Caco-2 (cell line): ENCODE data around the gene NARS2. TPM values are rescaled to one million over a fixed set of nuclear protein-coding genes. Genes with fewer than 3 reads are reported as not detected.
"Not testable (repeated sequence)": the region's sequence is repeated elsewhere in the genome, so short reads cannot be mapped to it uniquely, and the experiment has no call there.

Experiments
- BruUV-seq: library from RNA; stranded (reverse); fragments of 400-500 nt; replicated peaks from 2 replicates; lab custom pipeline; 2021; lab: Mats Ljungman, UMichigan
- CTCF ChIA-PET: fragments of 300-600 bp; sonication (Branson Sonifier 250); formaldehyde crosslinking; loops from one replicate; lab custom pipeline; 2022; ENCODE audit warnings: antibody characterized with exemption; lab: Charles Lee
- POLR2A ChIA-PET: fragments of 300-600 bp; sonication (Branson Sonifier 250); formaldehyde crosslinking; loops from one replicate; lab custom pipeline; 2022; ENCODE audit warnings: antibody characterized with exemption; lab: Charles Lee
- DNase-seq, 2 experiments: peaks; one replicate each; pipeline versions ENCODE4 v3.0.0 to v3.0.0-alpha.2; 2020 to 2022
- H3K27me3 ChIP-seq: replicated peaks from 2 replicates; pipeline ENCODE4 v1.6.0; 2011; ENCODE audit warnings: low read length; ENCODE audit not compliant: control insufficient read depth, insufficient read depth
- H3K36me3 ChIP-seq: 2 replicates; pipeline ENCODE4 v1.5.1; 2011; ENCODE audit warnings: low read length; ENCODE audit not compliant: control insufficient read depth, insufficient read depth
- H3K4me1 ChIP-seq: fragments of 250-450 bp; sonication (Bioruptor Pico); 2 replicates; pipeline ENCODE4 v1.5.1; 2020; ENCODE audit warnings: mild to moderate bottlenecking
- H3K4me3 ChIP-seq: 2 replicates; pipeline ENCODE4 v1.5.1; 2011; ENCODE audit warnings: low read depth, mild to moderate bottlenecking, control low read depth, low read length
- H3K9me3 ChIP-seq: fragments of 250-450 bp; sonication (Bioruptor Pico); 2 replicates; pipeline ENCODE4 v1.5.1; 2020; ENCODE audit warnings: mild to moderate bottlenecking, moderate library complexity
- H3K27ac Mint-ChIP-seq: one replicate; pipeline ENCODE4 v1.8.0; 2022; ENCODE audit warnings: mixed read lengths; ENCODE audit not compliant: unreplicated experiment
- H3K27me3 Mint-ChIP-seq: one replicate; pipeline ENCODE4 v1.8.0; 2022; ENCODE audit warnings: mixed read lengths; ENCODE audit not compliant: insufficient read depth, unreplicated experiment
- H3K36me3 Mint-ChIP-seq: one replicate; pipeline ENCODE4 v1.8.0; 2022; ENCODE audit warnings: mild to moderate bottlenecking, mixed read lengths; ENCODE audit not compliant: insufficient read depth, unreplicated experiment
- H3K4me1 Mint-ChIP-seq: one replicate; pipeline ENCODE4 v1.8.0; 2022; ENCODE audit warnings: low read depth, mixed read lengths; ENCODE audit not compliant: unreplicated experiment
- H3K4me3 Mint-ChIP-seq: one replicate; pipeline ENCODE4 v1.8.0; 2022; ENCODE audit warnings: mild to moderate bottlenecking, moderate library complexity, mixed read lengths; ENCODE audit not compliant: unreplicated experiment
- H3K9me3 Mint-ChIP-seq: one replicate; pipeline ENCODE4 v1.8.0; 2022; ENCODE audit warnings: mixed read lengths; ENCODE audit not compliant: unreplicated experiment
- intact Hi-C: fragments of 100-400 bp; cut with micrococcal nuclease; formaldehyde crosslinking; loops from one replicate; pipeline ENCODE4 v1.10.0; 2022; ENCODE audit not compliant: unreplicated experiment
- total RNA-seq: library from RNA; stranded (reverse); gene quantifications from 2 replicates; pipeline ENCODE4 v1.2.3, GENCODE V29; 2022
- TF ChIP-seq, protein P1 (sequence below), 2 experiments: fragments of 200-600 bp in 1 of 2; IDR thresholded peaks; 1 replicate in 1 of 2; 2 replicates in 1 of 2; pipeline versions ENCODE4 v1.5.1 to v1.8.0; 2011 to 2022; ENCODE audit warnings: antibody characterized with exemption in 1 of 2, control low read depth in 1 of 2, inconsistent platforms in 1 of 2, low read depth in 1 of 2, low read length in 1 of 2, mild to moderate bottlenecking in 1 of 2, moderate library complexity in 1 of 2; ENCODE audit not compliant: insufficient read depth in 1 of 2, severe bottlenecking in 1 of 2, unreplicated experiment in 1 of 2

NARS2 gene
- total RNA-seq, 1 experiment from 2014 or later: 49.3 TPM

DNA sequence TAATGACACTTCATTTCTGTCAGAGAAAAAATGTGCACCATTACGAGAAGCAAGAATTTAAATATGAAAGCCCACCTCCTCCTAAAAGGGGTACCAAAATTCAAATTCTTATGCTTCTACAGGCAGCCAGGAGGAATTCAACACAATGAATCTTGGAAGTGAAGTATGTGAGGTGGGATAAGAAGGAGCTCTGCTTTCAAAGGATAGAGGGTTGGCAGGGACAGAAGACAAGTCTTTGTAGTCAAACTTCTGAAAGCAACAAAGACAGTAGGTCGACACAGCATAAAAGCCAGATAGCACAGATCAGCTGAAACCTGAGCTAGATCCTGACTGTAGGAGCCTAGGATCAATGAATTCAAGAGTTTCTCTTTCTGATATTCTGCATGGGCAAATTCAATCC is 17.4 kb downstream of the NARS2 start:
- Mint-ChIP-seq H3K4me3 (no peak overlapping the region), H3K27ac (no peak overlapping the region), H3K27me3 (no peaks in the 10 kb centered on the region), H3K4me1 (peaks cover 25% of the 10 kb centered on the region), H3K36me3 (peaks cover 50% of the 10 kb centered on the region), H3K9me3 (peaks cover 4% of the 10 kb centered on the region)
- no peak for DNase-seq
- Histone ChIP-seq H3K9me3 (no peaks in the 10 kb centered on the region), H3K27me3 (no peaks in the 10 kb centered on the region), H3K4me3 (no peak overlapping the region), H3K4me1 (peaks cover 29% of the 10 kb centered on the region), H3K36me3 (peaks cover 2% of the 10 kb centered on the region; the same call in 1 of the 2 replicates)
- ChIA-PET POLR2A (no interaction called here), CTCF (no interaction called here)
- TF ChIP-seq, protein P1, sequence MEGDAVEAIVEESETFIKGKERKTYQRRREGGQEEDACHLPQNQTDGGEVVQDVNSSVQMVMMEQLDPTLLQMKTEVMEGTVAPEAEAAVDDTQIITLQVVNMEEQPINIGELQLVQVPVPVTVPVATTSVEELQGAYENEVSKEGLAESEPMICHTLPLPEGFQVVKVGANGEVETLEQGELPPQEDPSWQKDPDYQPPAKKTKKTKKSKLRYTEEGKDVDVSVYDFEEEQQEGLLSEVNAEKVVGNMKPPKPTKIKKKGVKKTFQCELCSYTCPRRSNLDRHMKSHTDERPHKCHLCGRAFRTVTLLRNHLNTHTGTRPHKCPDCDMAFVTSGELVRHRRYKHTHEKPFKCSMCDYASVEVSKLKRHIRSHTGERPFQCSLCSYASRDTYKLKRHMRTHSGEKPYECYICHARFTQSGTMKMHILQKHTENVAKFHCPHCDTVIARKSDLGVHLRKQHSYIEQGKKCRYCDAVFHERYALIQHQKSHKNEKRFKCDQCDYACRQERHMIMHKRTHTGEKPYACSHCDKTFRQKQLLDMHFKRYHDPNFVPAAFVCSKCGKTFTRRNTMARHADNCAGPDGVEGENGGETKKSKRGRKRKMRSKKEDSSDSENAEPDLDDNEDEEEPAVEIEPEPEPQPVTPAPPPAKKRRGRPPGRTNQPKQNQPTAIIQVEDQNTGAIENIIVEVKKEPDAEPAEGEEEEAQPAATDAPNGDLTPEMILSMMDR (IDR thresholded peaks at IDR 0.05; ENCODE audit: insufficient read depth in 1 of 2, low read depth in 1 of 2, low read length in 1 of 2, severe bottlenecking in 1 of 2, unreplicated experiment in 1 of 2): no peak
- no TSS peak for BruUV-seq
- intact Hi-C loops: no loop called here

DNA sequence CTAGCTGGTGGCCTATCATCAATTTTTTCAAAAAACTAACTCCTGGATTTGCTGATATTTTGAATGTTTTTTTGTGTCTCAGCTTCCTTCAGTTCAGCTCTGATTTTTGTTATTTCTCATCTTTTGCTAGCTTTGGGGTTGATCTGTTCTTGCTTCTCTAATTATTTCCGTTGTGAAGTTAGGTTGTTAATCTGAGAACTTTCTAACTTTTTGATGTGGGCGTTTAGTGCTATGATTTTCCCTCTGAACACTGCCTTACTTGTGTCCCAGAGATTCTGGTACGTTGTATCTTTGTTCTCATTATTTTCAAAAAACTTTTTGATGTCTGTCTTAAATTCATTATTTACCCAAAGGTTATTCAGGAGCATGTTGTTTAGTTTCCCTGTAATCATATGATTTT is 19.1 kb downstream of the NARS2 start:
- Histone ChIP-seq H3K4me1 (peaks cover 22% of the 10 kb centered on the region), H3K9me3 (no peaks in the 10 kb centered on the region), H3K27me3 (no peaks in the 10 kb centered on the region), H3K36me3 (peaks cover 2% of the 10 kb centered on the region; the same call in 1 of the 2 replicates), H3K4me3 (no peak overlapping the region)
- DNase-seq: no peak
- Mint-ChIP-seq H3K4me1 (peaks cover 26% of the 10 kb centered on the region), H3K27me3 (no peaks in the 10 kb centered on the region), H3K9me3 (peaks cover 11% of the 10 kb centered on the region), H3K27ac (no peak overlapping the region), H3K36me3 (peaks cover 54% of the 10 kb centered on the region), H3K4me3 (no peak overlapping the region)
- intact Hi-C loops: no loop called here
- ChIA-PET CTCF (no interaction called here), POLR2A (no interaction called here)
- BruUV-seq: no TSS peak
- TF ChIP-seq, protein P1 (IDR thresholded peaks at IDR 0.05; ENCODE audit: insufficient read depth in 1 of 2, low read depth in 1 of 2, low read length in 1 of 2, severe bottlenecking in 1 of 2, unreplicated experiment in 1 of 2): no peak

DNA sequence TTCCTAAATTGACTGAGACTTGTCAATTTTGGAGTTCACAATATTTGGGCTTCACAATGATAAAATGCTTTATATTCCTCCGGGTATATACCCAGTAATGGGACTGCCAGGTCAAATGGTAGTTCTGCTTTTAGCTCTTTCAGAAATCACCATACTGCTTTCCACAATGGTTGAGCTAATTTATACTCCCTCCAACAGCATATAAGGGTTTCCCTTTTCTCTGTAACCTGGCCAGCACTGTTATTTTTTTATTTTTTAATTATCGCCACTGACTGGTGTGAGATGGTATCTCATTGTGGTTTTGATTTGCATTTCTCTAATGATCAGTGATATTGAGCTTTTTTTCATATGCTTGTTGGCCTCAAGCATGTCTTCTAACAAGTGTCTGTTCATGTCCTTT is 21.8 kb downstream of the NARS2 start:
- H3K27me3 ChIP-seq: no peaks in the 10 kb centered on the region
- peaks cover 32% of the 10 kb centered on the region for H3K4me1 ChIP-seq
- peaks cover 42% of the 10 kb centered on the region for H3K36me3 Mint-ChIP-seq
- no peaks in the 10 kb centered on the region for H3K27me3 Mint-ChIP-seq
- H3K27ac Mint-ChIP-seq: peak overlapping the region; percentile 33
- H3K4me3 Mint-ChIP-seq: no peak overlapping the region
- no peaks in the 10 kb centered on the region for H3K36me3 ChIP-seq
- H3K9me3 ChIP-seq: no peaks in the 10 kb centered on the region
- CTCF ChIA-PET: no interaction called here
- DNase-seq: no peak
- TF ChIP-seq, protein P1 (IDR thresholded peaks at IDR 0.05; ENCODE audit: insufficient read depth in 1 of 2, low read depth in 1 of 2, low read length in 1 of 2, severe bottlenecking in 1 of 2, unreplicated experiment in 1 of 2): no peak
- no TSS peak for BruUV-seq
- POLR2A ChIA-PET: no interaction called here
- H3K9me3 Mint-ChIP-seq: peaks cover 11% of the 10 kb centered on the region
- intact Hi-C loops: no loop called here
- H3K4me1 Mint-ChIP-seq: peaks cover 29% of the 10 kb centered on the region
- H3K4me3 ChIP-seq: no peak overlapping the region

DNA sequence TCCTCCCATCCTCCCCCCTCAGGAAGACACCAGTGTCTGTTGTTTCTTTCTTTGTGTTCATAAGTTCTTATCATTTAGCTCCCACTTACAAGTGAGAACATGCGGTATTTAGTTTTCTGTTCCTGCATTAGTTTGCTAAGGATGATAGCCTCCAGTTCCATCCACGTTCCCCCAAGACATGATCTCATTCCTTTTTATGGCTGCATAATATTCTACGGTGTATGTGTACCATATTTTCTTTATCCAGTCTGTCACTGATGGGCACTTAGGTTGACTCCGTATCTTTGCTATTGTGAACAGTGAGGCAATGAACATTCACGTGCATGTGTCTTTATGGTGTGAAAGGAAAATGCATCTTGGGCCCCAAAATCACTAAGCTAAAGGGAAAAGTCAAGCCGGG is 22.5 kb downstream of the NARS2 start:
- BruUV-seq, H3K27me3 ChIP-seq, POLR2A ChIA-PET, H3K4me3 ChIP-seq, H3K9me3 ChIP-seq, H3K36me3 ChIP-seq, H3K4me3 Mint-ChIP-seq, intact Hi-C loops, DNase-seq, H3K27me3 Mint-ChIP-seq: not testable (repeated sequence)
- Mint-ChIP-seq H3K36me3 (peaks cover 43% of the 10 kb centered on the region), H3K4me1 (peaks cover 29% of the 10 kb centered on the region), H3K9me3 (peaks cover 11% of the 10 kb centered on the region), H3K27ac (peak overlapping the region; percentile 33)
- CTCF ChIA-PET: interaction anchor here (0.6 kb wide), 1 partner anchor 12 kb away, joined by 5 read pairs; no protein-coding TSS in a partner anchor
- peaks cover 32% of the 10 kb centered on the region for H3K4me1 ChIP-seq
